ENCODE measurements around the gene FMN2.

The FMN2 gene

DNA sequence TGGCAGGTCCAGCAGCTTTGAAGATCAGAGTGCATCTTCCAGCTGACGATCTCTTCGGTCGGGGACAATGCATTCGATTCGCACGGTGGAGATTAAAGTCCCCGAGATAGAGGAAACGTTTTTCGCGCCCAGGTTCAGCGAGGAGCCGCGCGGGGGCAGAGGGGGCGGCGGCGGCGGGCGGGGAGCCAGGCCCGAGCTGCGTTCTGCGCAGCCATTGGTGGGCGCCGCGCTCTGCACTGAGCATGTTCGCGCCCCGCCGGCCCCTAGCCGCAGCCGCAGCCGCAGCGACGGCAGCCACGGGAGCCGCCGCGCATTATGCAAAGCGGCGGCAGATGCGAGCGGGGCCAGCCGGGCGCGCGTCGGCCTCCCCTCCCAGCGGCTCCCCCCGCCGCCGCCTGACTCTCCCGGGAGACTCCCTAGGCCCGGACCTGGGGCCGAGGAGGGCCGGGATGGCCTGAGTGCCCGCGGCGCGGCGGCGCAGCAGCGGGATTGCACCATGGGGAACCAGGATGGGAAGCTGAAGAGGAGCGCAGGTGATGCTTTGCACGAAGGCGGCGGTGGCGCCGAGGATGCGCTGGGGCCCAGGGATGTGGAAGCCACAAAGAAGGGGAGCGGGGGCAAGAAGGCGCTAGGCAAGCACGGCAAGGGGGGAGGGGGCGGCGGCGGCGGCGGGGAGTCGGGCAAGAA is at the start of gene FMN2:
Gene FMN2 (plus strand): TSS at position 270 of the 687 bp plus-strand sequence. CDS start 227 bp downstream, at position 497.
- no peak for DNase-seq (ENCODE audit: low read depth in 3 of 3, low spot score in 1 of 3)

DNA sequence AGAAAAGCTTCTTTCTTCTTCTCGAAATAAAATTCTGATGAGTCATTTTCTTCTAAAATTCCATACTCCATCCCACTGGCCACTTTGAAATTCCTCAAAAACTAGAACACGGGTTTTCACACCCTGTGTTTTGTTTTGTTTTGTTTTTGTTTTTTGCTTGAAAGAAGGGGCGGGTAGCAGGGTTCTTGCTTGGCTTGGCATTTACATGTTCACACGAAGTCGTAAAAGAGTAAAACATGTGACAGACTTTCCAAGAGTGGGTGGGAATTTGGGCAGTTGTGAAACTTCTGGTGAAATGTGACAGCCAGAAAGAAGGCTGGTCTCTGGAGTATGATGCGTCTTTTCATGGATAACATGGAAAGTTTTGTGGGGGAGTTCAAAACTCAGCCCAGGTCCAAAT is 47.1 kb upstream of the FMN2 start:
- no peak for DNase-seq (ENCODE audit: low read depth in 3 of 3, low spot score in 1 of 3)

DNA sequence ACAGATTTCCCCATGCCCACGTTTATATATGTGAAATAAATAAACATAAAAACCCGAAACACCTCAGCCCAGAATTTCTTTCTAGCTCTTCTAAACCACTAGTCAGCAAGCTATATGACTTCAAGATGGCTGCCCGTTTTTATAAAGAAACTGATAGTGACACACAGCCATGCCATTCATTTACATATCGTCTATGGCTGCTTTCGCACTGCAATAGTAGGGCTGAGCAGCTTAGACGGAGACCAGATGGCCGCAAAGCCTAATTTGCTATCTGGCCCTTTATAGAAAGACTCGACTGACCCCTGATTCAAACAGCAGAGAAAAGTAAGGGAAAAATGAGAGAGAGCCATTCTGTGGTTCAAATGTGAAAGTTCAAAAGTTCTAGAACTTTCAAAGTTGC is 45.7 kb upstream of the FMN2 start:
- DNase-seq (ENCODE audit: low read depth in 3 of 3, low spot score in 1 of 3) = no peak

DNA sequence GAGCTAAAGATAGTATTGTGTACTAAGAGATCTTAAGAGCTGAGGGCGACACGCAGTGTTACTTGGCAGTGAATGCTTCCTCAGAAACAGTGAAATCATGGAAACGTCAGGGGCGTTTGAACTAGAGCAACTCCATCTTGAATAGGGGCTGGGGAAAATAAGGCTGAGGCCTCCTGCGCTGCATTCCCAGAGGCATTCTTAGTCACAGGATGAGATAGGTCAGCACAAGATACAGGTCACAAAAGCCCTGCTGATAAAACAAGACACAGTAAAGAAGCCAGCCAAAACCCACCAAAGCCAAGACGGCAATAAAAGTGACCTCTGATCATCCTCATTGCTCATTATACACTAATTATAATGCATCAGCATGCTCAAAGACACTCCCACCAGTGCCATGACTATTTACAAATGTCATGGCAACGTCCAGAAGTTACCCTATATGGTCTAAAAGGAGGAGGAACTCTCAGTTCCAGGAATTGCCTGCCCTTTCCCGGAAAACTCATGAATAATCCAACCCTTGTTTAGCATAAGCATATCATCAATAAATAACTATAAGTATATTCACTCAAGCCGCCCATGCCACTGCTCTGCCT is 37.5 kb upstream of the FMN2 start:
- no peak for DNase-seq (ENCODE audit: low read depth in 3 of 3, low spot score in 1 of 3)

DNA sequence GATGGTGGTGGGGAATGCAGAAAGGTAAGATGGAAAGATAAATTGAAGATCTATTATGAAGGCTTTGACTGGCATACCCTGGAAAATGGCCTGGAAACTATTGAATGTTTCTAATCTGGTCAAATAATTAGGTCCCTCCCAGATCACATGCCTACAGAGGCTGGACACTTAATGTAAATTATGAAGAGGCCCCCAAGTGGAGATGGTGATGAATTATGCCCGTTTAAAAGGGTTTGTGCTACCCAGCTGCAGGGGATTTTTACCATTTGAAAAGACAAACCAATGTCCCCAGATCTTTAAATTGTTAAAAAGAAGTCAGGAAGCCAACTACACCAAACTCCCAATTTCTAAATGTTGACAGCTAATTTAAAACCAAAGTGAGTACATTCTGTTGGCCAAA is 35.7 kb upstream of the FMN2 start:
- no peak for DNase-seq (ENCODE audit: low read depth in 3 of 3, low spot score in 1 of 3)

DNA sequence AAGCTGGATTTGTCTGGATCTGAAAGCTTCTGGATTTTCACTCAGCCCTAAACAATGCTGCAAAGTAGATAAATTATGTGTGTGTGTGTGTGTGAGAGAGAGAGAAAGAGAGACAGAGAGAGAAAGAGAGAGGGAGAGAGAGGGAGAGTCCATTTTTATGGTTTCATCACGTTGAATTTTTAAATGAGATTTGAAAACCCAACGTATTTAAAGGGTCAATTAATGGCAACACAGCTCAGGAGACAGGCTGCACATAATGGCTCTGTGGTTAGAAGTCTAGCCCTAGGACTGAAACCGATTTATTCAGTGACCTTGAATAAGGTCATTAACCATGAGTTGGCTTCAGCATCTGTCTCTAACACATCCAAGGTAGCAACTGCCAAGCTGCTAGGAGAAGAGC is 35.3 kb upstream of the FMN2 start:
- DNase-seq (ENCODE audit: low read depth in 3 of 3, low spot score in 1 of 3) = no peak

DNA sequence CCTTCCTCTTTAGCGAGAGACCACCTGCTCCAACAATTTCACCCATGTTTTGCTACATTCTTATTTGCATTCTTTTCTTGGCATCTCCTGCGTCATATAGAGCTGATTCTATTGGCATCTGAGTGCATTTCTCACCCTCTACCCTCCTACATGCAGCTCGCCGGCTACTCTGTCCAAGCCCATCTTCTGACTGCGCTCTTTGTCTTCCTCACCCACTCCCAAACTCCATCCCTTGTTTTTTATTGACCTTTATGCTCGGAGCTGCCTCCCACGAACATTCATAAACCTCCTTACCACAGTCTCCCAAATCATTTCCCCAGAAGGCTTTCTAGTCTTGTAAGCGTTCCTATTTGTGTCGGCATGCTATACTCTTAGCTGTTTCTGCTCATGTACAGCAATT is 33.6 kb upstream of the FMN2 start:
- DNase-seq (ENCODE audit: low read depth in 3 of 3, low spot score in 1 of 3) = no peak

DNA sequence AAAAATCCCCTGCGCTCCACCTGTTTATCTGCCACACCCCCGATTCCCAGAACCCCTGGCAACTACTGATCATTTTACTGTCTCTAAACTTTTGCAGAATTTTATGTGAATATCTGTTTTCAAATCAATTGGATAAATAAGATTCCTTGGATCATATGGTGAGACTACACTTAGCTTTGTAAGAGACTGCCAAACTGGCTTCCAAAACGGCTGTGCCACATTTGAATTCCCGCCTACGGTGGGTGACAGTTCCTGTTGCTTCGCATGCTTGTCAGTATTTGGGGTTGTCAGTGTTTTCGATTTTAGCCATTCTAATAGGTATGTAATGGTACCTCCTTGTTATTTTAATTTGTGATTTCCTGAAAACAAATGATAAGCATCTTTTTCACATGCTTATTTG is 22.7 kb upstream of the FMN2 start:
- no peak for DNase-seq (ENCODE audit: low read depth in 3 of 3, low spot score in 1 of 3)

DNA sequence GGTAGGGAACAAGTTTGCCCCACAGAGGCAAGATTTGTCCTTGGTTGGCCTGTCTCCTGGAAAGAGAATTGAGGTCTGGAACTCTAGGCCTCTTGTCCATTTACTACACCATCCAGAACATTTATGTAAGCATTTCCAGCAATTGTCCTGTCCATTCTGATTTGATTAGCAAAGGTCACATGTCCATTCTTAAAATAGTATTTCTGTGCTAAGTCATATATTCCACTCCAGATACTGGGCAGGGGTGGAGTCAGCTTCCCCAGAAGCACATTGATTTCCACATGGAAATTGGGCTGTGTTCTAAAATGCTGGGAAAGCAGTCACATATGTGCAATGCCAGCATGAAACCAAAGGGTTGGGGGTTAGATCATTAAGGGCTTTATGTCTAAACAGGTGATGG is 21.5 kb upstream of the FMN2 start:
- no peak for DNase-seq (ENCODE audit: low read depth in 3 of 3, low spot score in 1 of 3)

DNA sequence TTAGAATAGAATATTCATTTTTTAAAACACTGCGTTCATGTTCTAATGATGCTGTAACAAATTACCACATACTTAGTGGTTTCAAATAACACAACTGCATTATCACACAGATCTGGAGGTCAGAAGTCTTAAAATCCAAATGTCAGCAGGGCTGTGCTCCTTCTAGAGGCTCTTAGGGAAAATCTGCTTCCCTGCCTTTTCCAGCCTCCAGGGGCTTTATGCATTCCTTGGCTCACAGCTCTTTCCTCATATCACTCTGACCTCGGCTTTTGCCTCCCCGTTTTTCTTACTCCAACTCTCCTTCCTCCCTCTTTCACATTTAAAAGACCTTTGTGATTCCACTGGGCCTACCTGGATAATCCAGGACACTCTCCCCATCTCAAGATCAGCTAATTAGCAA is 18.6 kb upstream of the FMN2 start:
- no peak for DNase-seq (ENCODE audit: low read depth in 3 of 3, low spot score in 1 of 3)

DNA sequence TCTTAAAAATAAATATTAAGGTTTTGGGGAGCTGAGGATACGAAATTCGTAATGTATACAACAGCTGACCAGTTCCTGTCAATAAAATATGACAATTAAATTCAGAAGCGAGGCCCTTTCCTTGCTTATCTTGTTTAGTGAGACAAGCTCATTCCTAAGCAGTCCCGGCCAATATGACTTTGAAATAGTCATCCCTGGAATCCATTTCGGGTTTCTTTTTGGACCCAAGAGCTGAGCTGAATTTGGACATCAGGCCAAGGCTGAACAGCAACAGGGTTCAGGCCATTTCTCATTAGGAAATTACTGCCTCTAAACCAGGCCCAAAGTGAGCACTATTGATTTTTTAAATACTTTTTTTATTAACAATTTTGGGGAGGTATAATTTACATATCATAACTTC is 17.3 kb upstream of the FMN2 start:
- DNase-seq (ENCODE audit: low read depth in 3 of 3, low spot score in 1 of 3) = no peak

DNA sequence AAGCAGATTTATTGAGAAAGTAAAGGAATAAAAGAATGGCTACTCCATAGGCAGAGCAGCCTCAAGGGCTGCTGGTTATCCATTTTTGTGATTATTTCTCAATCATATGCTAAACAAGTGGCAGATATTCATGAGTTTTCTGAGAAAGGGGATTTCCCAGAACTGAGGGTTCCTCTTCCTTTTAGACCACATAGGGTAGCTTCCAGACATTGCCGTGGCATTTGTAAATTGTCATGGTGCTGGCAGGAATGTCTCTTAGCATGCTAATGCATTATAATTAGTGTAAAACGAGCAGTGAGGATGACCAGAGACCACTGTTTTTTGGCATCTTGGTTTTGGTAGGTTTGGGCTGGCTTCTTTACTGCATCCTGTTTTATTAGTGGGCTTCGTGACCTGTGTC is 16.8 kb upstream of the FMN2 start:
- DNase-seq (ENCODE audit: low read depth in 3 of 3, low spot score in 1 of 3) = no peak

DNA sequence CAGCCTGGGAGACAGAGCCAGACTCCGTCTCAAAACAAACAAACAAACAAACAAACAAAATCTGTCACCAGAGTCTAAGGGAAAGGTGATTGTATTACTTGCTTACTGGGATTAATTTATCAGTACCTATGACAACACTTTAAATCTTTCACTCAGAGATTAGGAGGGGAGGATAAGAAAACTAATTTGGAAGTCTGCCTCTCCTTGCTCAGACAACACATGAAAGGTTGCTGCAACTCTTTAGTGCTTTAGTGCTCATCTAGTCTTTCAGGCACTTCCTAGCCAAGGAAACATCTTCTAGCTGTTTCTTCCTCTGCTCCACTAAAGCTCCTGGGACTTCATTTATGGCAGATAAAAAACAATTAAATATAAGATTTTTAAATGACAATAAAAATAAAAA is 7.3 kb upstream of the FMN2 start:
- DNase-seq (ENCODE audit: low read depth in 3 of 3, low spot score in 1 of 3) = no peak

DNA sequence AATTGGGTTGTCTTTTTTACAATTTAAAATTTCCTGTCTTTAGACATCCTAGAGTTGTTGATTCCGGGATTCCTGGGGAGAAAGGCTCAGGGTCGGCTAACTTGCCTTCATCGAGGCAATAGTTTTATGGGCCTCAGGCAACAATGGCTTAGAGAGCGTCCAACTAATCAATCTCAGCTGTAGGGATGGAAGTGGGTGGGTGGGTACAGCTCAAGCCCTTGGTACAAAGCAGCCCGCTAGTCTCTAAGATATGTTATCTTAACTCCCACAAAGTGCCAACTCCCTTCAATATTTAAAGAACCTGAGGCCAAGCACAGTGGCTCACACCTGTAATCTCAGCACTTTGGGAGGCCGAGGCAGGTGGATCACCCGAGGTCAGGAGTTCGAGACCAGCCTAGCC is 6.9 kb upstream of the FMN2 start:
- no peak for DNase-seq (ENCODE audit: low read depth in 3 of 3, low spot score in 1 of 3)

DNA sequence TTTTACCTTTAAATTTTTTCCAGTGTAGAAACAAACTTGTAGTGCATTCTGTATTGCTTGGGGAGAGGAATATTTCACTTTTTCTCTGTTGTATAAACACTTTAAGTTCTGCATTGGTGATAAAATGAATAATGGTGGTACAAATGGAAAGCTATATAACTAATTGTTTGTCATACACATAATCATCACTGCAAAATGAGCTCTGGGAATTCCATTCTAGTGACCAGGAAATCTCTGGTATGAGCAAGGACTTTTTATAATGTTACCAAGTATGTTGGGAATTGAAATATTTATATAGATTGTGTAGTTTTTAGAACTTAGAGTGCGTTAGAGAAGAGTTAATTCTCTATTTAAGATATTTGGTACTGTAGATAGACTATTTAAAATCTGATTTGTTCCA is 5.0 kb upstream of the FMN2 start:
- DNase-seq (ENCODE audit: low read depth in 3 of 3, low spot score in 1 of 3) = no peak

DNA sequence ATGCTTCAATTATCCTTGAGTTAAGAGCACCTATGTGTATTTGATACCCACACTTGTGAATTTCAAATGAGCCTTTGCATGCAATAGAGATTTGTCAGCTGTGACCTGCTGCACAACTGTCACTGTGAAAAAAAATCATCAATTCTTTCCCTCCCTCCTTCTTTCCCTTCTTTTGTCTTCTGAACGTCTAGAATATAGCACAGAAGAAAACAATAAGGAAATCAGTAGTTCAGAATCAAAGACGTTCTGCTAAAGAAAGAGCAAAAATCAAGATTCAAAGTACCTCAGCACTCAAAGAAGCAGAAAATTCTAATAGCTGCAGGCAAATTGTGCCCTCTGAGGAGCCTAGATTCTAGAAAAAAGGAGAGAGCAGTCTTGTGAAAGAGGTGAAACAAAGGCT is 1.7 kb upstream of the FMN2 start:
- no peak for DNase-seq (ENCODE audit: low read depth in 3 of 3, low spot score in 1 of 3)

DNA sequence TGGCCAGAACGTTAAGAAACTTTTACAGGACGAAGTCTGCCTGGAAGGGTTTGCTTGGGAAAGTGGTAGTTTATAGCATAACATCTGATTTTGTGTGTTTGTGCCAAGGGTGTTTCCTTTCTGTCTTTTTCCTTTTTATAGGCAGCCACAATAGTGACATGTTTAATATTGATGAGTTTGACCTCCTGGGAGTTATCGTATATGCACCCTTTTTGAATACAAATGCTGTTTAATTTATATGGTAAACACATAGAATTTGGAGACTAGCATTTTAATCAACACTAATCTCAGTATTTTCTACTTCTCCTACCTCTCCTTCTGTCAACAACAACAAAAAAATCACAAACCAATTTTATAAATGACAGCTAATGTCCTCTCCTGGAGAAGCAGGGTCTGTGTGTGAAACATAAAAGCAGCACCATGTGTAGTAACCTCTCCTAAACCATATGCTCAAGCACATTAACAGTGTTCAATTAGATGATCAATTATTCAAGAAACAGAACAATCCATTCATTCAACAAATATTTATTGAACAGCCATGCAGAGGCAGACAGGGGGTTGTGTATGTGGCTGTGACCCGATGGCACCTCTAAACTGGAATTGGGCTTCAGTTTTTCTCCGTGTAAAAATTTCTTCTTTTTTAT is 604 bp upstream of the FMN2 start:
- DNase-seq (ENCODE audit: low read depth in 3 of 3, low spot score in 1 of 3) = no peak

DNA sequence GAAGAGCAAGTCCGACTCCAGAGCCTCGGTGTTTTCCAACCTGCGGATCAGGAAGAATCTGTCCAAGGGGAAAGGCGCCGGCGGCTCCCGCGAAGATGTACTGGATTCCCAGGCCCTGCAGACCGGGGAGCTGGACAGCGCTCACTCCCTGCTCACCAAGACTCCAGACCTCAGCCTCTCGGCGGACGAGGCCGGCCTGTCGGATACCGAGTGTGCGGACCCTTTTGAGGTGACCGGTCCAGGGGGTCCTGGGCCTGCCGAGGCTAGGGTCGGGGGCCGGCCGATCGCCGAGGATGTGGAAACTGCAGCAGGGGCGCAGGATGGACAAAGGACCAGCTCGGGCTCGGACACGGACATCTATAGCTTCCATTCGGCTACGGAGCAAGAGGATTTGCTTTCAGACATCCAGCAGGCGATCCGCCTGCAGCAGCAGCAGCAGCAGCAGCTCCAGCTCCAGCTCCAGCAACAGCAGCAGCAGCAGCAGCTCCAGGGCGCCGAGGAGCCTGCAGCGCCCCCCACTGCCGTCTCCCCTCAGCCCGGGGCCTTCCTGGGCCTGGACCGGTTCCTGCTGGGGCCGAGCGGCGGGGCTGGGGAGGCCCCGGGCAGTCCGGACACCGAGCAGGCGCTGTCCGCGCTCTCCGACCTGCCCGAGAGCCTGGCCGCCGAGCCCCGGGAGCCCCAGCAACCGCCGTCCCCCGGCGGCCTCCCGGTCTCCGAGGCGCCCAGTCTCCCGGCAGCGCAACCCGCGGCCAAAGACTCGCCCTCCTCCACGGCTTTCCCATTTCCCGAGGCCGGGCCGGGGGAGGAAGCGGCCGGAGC is 827 bp downstream of the FMN2 start:
- DNase-seq (ENCODE audit: low read depth in 3 of 3, low spot score in 1 of 3) = no peak

DNA sequence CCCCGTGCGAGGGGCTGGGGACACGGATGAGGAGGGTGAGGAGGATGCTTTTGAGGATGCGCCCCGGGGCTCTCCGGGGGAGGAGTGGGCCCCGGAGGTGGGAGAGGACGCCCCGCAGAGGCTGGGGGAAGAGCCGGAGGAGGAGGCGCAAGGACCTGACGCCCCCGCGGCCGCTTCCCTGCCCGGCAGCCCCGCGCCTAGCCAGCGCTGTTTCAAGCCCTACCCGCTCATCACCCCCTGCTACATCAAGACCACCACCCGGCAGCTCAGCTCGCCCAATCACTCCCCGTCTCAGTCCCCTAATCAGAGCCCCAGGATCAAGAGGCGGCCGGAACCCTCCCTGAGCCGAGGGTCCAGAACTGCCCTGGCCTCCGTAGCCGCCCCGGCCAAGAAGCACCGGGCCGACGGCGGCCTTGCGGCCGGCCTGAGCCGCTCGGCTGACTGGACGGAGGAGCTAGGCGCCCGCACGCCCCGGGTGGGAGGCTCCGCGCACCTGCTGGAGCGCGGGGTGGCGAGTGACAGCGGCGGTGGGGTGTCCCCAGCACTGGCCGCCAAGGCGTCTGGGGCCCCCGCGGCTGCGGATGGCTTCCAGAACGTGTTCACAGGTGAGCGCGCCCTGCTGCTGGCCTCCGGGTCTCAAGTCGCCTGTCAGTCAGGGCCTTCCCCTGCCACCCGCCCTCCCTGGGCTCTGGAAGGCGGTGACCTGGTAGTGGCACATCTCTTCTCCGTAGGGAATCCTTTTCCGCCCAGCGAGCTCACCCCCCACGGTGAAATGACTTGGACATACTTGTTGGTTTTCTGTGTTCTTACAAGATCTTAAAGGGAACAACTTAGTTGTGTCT is 1.7 kb downstream of the FMN2 start:
- DNase-seq (ENCODE audit: low read depth in 3 of 3, low spot score in 1 of 3) = no peak

DNA sequence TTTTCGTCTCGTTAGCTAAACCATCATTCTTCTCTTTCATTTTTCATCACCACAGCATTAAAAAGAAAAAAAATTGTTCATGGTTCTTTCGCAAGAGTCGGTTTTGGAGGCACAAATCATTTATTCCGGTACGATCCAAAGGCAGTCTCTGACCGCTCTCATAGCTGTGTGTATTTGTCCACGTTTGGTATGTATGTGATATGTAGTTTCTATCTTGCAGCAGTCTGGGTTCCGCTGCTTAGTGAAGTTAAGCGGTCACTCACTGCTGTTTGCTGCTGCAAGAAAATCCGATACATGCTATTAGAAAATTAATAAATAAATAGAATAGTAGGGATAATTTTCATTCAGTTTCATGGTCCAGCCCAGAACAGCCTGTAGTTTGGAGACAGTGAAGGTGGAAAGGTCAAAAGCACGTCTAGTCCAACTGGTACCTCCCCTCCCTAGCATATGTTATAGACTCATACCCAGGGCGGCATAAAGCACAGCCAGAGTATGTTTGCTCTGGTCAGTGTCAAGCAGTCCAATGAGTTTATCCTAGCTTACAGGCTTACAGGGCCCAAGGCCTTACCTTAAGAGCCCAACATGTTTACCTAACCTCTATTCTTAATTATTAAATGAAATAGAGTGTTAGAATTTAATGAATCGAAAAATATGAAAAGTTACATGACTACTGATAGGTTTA is 2.5 kb downstream of the FMN2 start:
- no peak for DNase-seq (ENCODE audit: low read depth in 3 of 3, low spot score in 1 of 3)

DNA sequence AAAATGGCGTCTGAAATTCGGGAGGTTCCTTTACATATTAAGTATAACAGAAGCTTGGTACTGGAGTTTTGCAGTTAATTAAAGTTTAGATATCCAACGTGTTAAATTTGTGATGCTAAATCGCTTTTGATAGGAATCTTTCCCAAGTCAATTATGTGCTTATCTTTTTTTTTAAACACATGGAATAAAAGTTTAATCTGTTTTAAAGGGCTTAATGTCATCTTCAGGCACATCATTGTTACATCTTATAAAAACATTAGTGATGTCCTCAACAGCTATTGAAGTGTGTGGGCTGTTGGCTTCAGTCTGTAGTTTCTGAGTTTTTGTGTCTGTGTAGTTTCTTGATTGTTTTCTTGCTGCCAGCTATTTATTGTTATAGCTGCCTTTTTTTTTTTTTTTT is 5.3 kb downstream of the FMN2 start:
- DNase-seq (ENCODE audit: low read depth in 3 of 3, low spot score in 1 of 3) = no peak

All from stimulated activated CD4-positive, alpha-beta T cell treated with anti-CD3 and anti-CD28 coated beads, TNF-alpha, amount 100 ng/mL, for 1 hour (primary cell).